Osteocyte (in vitro differentiated cells): ENCODE data around the gene MRPS11. TPM values are rescaled to one million over a fixed set of nuclear protein-coding genes. Genes with fewer than 3 reads are reported as not detected.
"Not testable (repeated sequence)": the region's sequence is repeated elsewhere in the genome, so short reads cannot be mapped to it uniquely, and the experiment has no call there.

ENCODE experiments used
- DNase-seq: peaks from one replicate; pipeline ENCODE4 v3.0.0; 2021; ENCODE audit warnings: mixed read lengths; ENCODE audit not compliant: unreplicated experiment; ENCODE audit errors: extremely low spot score
- H3K27ac Mint-ChIP-seq: one replicate; pipeline ENCODE4 v1.8.0; 2021; ENCODE audit warnings: mild to moderate bottlenecking, mixed read lengths; ENCODE audit not compliant: unreplicated experiment
- H3K27me3 Mint-ChIP-seq: one replicate; pipeline ENCODE4 v1.8.0; 2021; ENCODE audit warnings: mixed read lengths; ENCODE audit not compliant: unreplicated experiment
- H3K36me3 Mint-ChIP-seq: one replicate; pipeline ENCODE4 v1.8.0; 2021; ENCODE audit warnings: mixed read lengths; ENCODE audit not compliant: unreplicated experiment
- H3K4me1 Mint-ChIP-seq: one replicate; pipeline ENCODE4 v1.8.0; 2021; ENCODE audit warnings: mixed read lengths; ENCODE audit not compliant: unreplicated experiment
- H3K4me3 Mint-ChIP-seq: one replicate; pipeline ENCODE4 v1.8.0; 2021; ENCODE audit warnings: mild to moderate bottlenecking, moderate library complexity, mixed read lengths; ENCODE audit not compliant: unreplicated experiment
- H3K9me3 Mint-ChIP-seq: one replicate; pipeline ENCODE4 v1.8.0; 2021; ENCODE audit warnings: mixed read lengths; ENCODE audit not compliant: unreplicated experiment
- total RNA-seq: library from RNA; stranded (reverse); gene quantifications from 2 replicates; pipeline ENCODE4 v1.2.1, GENCODE V29; 2021
- TF ChIP-seq, protein P1 (sequence below): fragments of 200-600 bp; sonication (generic); IDR thresholded peaks from 2 replicates; pipeline ENCODE4 v1.5.0; 2021; ENCODE audit warnings: antibody characterized with exemption, mild to moderate bottlenecking, moderate library complexity

MRPS11 gene
- total RNA-seq, 1 donor from 2014 or later: 41.9 TPM

DNA sequence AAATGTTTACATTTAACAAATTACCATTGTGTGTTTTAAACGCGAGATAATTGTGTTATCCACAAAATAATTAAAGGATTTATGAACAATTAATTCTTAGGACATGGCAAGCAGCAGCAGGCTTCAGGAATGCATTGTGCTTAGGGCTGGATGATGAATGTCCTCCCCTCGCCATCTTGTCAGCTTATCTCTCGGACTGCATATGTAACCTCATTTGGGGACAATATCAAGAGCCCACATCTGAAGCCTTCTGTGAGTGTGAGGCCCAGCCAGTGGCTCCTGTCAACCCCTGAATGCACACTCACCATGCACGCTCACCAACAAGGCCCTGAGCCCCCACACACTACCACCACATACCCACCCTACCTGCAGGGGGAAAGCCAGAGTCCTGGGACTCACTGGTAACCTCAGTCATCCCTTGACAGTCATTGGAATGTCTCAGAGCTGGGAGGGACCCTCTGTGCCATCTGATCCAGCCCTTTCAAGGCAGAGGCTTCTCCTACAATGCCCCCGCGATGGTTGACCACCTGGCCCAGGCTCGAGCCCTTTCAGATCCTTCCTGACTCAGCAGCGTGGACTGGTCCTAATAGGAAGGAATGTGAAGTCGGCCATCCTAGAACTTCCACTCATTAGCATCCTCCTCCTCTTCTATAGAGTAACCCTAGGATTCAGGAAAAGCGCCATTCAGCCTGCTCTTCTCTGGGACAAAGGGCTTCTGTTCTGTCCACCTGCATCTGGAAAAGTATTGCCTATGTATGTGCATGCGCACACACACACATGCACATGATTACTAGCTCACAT, 38.5 kb upstream of the MRPS11 start:
- TF ChIP-seq, protein P1, sequence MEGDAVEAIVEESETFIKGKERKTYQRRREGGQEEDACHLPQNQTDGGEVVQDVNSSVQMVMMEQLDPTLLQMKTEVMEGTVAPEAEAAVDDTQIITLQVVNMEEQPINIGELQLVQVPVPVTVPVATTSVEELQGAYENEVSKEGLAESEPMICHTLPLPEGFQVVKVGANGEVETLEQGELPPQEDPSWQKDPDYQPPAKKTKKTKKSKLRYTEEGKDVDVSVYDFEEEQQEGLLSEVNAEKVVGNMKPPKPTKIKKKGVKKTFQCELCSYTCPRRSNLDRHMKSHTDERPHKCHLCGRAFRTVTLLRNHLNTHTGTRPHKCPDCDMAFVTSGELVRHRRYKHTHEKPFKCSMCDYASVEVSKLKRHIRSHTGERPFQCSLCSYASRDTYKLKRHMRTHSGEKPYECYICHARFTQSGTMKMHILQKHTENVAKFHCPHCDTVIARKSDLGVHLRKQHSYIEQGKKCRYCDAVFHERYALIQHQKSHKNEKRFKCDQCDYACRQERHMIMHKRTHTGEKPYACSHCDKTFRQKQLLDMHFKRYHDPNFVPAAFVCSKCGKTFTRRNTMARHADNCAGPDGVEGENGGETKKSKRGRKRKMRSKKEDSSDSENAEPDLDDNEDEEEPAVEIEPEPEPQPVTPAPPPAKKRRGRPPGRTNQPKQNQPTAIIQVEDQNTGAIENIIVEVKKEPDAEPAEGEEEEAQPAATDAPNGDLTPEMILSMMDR: no peak
- peaks cover 14% of the 10 kb centered on the region for H3K27me3 Mint-ChIP-seq
- H3K4me3 Mint-ChIP-seq: no peak overlapping the region
- no peak overlapping the region for H3K27ac Mint-ChIP-seq
- DNase-seq: peak; percentile 65
- no peaks in the 10 kb centered on the region for H3K4me1 Mint-ChIP-seq
- no peaks in the 10 kb centered on the region for H3K9me3 Mint-ChIP-seq
- no peaks in the 10 kb centered on the region for H3K36me3 Mint-ChIP-seq

DNA sequence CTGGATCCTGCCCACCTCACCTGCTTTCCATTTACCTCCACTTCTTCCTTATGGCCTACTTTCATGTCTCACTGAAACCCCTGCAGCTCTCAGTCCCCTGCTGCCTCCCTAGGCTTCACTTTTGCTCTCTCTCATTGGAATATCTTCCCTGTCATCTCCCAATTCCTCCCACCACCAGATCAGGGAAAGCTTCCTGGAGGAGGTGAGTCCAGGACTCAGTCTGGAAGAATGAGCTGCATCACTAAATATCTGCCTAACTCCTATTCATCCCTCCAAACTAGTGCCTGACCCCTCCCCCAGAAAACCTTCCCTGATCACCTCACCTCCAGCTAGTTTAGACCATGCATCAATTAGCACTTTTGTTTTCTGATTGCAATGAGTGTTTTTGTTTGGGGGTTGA, 37.5 kb upstream of the MRPS11 start:
- H3K27me3 Mint-ChIP-seq: peaks cover 14% of the 10 kb centered on the region
- DNase-seq: peak; percentile 23
- TF ChIP-seq, protein P1: no peak
- H3K36me3 Mint-ChIP-seq: no peaks in the 10 kb centered on the region
- no peaks in the 10 kb centered on the region for H3K4me1 Mint-ChIP-seq
- no peaks in the 10 kb centered on the region for H3K9me3 Mint-ChIP-seq
- H3K27ac Mint-ChIP-seq: no peak overlapping the region
- H3K4me3 Mint-ChIP-seq: no peak overlapping the region

DNA sequence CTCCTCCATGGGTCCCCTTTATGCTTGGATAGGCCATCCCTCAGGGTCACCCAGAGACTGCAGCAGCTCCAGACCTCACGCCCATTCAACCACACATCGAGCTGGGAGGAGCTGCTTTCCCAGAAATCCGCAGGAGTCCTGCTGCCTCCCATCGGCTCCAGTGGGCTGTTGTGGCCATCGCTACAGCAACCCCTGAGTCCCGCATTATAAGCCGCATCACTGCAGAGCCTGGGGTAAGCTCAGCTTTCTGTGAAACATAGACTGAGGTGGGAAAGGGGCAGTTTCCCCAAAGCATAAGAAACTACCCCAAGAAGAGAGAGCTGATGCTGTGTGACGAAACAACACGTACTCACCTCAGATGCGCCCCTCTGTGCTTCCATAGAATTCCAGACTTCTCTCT, 36.1 kb upstream of the MRPS11 start:
- DNase-seq: peak; percentile 64
- Mint-ChIP-seq H3K9me3 (no peaks in the 10 kb centered on the region), H3K36me3 (no peaks in the 10 kb centered on the region), H3K4me1 (no peaks in the 10 kb centered on the region), H3K27me3 (peaks cover 14% of the 10 kb centered on the region), H3K27ac (no peak overlapping the region), H3K4me3 (no peak overlapping the region)
- TF ChIP-seq, protein P1: no peak

DNA sequence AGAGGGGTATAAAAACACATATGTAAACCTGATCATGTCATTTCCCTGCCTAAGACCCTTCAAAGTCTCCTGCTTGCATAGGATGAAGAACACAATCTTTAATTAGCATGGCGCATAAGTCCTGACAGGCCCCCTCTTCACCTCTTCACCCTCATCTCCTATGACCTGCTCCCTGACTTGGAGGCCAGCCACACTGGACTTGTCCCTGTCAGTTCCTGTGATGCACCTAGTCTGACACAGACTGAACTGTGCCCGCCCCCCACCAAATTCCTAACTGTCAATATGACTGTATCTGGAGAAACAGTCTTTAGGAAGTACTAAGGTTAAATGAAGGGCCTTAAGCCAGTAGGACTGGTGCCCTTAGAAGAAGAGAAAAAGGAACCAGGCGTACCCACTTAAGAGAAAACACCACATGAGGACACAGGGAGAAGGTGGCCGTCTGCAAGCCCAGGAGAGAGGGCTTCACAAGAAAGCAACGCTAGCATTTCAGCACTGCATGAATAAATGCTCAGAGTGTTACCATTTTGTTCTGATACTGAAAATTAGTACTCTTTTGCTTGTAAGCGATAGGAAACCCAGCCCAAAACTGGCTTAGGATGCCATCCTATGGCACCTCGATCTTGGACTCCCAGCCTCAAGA, 34.3 kb upstream of the MRPS11 start:
- H3K9me3 Mint-ChIP-seq: no peaks in the 10 kb centered on the region
- no peaks in the 10 kb centered on the region for H3K36me3 Mint-ChIP-seq
- peak; percentile 57 for DNase-seq
- TF ChIP-seq, protein P1: no peak
- no peaks in the 10 kb centered on the region for H3K4me1 Mint-ChIP-seq
- no peak overlapping the region for H3K27ac Mint-ChIP-seq
- H3K27me3 Mint-ChIP-seq: peaks cover 8% of the 10 kb centered on the region
- no peak overlapping the region for H3K4me3 Mint-ChIP-seq

DNA sequence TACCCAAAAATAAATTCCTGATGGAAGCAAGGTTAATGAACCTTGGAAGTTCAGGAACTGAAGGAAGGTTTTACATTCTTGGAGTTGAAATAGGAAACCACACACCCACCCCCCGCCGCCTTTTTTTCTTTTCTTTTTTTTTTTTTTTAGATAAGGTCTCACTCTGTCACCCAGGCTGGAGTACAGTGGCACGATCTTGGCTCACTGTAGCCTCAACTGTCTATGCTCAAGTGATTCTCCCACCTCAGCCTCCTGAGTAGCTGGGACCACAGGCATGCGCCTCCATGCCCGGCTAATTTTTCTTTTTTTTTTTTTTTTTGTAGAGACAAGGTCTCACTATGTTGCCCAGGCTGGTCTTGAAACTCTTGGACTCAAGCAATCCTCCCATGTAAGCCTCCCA, 33.4 kb upstream of the MRPS11 start:
- not testable (repeated sequence) for H3K4me1 Mint-ChIP-seq, H3K27me3 Mint-ChIP-seq, H3K27ac Mint-ChIP-seq, H3K9me3 Mint-ChIP-seq, H3K4me3 Mint-ChIP-seq, H3K36me3 Mint-ChIP-seq
- peak; percentile 3 for DNase-seq
